B cell (primary cell): ENCODE measurements around the gene INPP5J.

Source experiments
- CTCF ChIP-seq: fragments of 200-600 bp; IDR thresholded peaks from one replicate; pipeline ENCODE4 v1.8.0; 2022; ENCODE audit warnings: antibody characterized with exemption, mild to moderate bottlenecking
- EZH2 ChIP-seq: IDR thresholded peaks from 2 replicates; pipeline ENCODE4 v1.6.1; 2012; ENCODE audit warnings: borderline replicate concordance, low read depth, mild to moderate bottlenecking, moderate library complexity, low read length; ENCODE audit not compliant: insufficient read depth, poor library complexity, severe bottlenecking

- TF ChIP-seq CTCF (no peak), EZH2 (no peak)
Measured at GRCh38 chr22:31096657-31097279, 26.0 kb upstream of the INPP5J start.
